GM12874 (cell line): ENCODE data around the gene AXIN2.

Experiments used
- CTCF ChIP-seq: IDR thresholded peaks from 2 replicates; pipeline ENCODE4 v1.5.1; 2011; ENCODE audit warnings: low read depth, mild to moderate bottlenecking, control low read depth, low read length, moderate library complexity; ENCODE audit not compliant: insufficient read depth

AXIN2 gene

GRCh38 chr17:65562206-65562531 is 721 bp upstream of the AXIN2 start:
- no peak for TF ChIP-seq CTCF

GRCh38 chr17:65560628-65561451 is 608 bp downstream of the AXIN2 start:
- no peak for TF ChIP-seq CTCF

GRCh38 chr17:65559804-65560627 is 1.4 kb downstream of the AXIN2 start:
- TF ChIP-seq CTCF: no peak

- no peak for TF ChIP-seq CTCF
These were observed 2.0 kb downstream of the AXIN2 start for GRCh38 chr17:65559461-65559803.

GRCh38 chr17:65558683-65559460 is 2.6 kb downstream of the AXIN2 start:
- no peak for TF ChIP-seq CTCF

GRCh38 chr17:65558311-65558682 is 3.2 kb downstream of the AXIN2 start:
- TF ChIP-seq CTCF: no peak

GRCh38 chr17:65557349-65558310 is 3.8 kb downstream of the AXIN2 start:
- no peak for TF ChIP-seq CTCF
